Large intestine (tissue), 3 donors: ENCODE data around the gene AFM. TPM values are rescaled to one million over a fixed set of nuclear protein-coding genes. Genes with fewer than 3 reads are reported as not detected.
"Not testable (repeated sequence)": the region's sequence is repeated elsewhere in the genome, so short reads cannot be mapped to it uniquely, and the experiment has no call there.

ENCODE experiments used
- DNase-seq, 2 donors: peaks; one replicate each; pipeline versions ENCODE4 v3.0.0 to v3.0.0-alpha.2; 2013
- H3K27ac ChIP-seq: one replicate; pipeline ENCODE4 v1.5.1; 2013; ENCODE audit warnings: low read length
- H3K27me3 ChIP-seq: 2 replicates; pipeline ENCODE4 v1.6.1; 2013; ENCODE audit warnings: low read length; ENCODE audit not compliant: control insufficient read depth, insufficient read depth
- H3K36me3 ChIP-seq: 2 replicates; pipeline ENCODE4 v1.6.1; 2013; ENCODE audit warnings: low read length; ENCODE audit not compliant: control insufficient read depth, insufficient read depth
- H3K4me1 ChIP-seq: one replicate; pipeline ENCODE4 v1.6.1; 2013; ENCODE audit warnings: low read length; ENCODE audit not compliant: control insufficient read depth, insufficient read depth
- H3K4me3 ChIP-seq: one replicate; pipeline ENCODE4 v1.5.1; 2013; ENCODE audit warnings: low read length
- H3K9me3 ChIP-seq: one replicate; pipeline ENCODE4 v1.6.1; 2013; ENCODE audit warnings: mild to moderate bottlenecking, low read depth, low read length, moderate library complexity; ENCODE audit not compliant: control insufficient read depth
- WGBS: methylation state at CpG from one replicate; pipeline ENCODE4 v1.1.5; 2013; ENCODE audit warnings: low lambda C conversion rate; ENCODE audit not compliant: insufficient coverage; 5-methylcytosine and 5-hydroxymethylcytosine counted together
- polyA plus RNA-seq: library from polyadenylated mRNA; unstranded; fragments of 120-200 nt; gene quantifications from one replicate; pipeline ENCODE4 v1.2.1, GENCODE V29; 2013

Gene AFM
- polyA plus RNA-seq, 1 donor, result 10.4 TPM

- whole genome bisulfite sequencing, result no CpG with 5 or more reads among the region's 2 CpGs
- H3K36me3 ChIP-seq, result no peaks in the 10 kb centered on the region
These were observed 56.6 kb downstream of the AFM start for GRCh38 chr4:73538162-73538561.

GRCh38 chr4:73539386-73539785 is 57.8 kb downstream of the AFM start:
- Histone ChIP-seq H3K27me3 (no peaks in the 10 kb centered on the region), H3K27ac (no peak overlapping the region), H3K4me1 (peaks cover 21% of the 10 kb centered on the region), H3K4me3 (no peak overlapping the region), H3K9me3 (peaks cover 3% of the 10 kb centered on the region), H3K36me3 (no peaks in the 10 kb centered on the region)
- DNase-seq, result no peak
- no CpG with 5 or more reads among the region's 4 CpGs for whole genome bisulfite sequencing

More at GRCh38 chr4:73538162-73538561, 56.6 kb downstream of the AFM start:
- Histone ChIP-seq H3K27ac (no peak overlapping the region), H3K9me3 (no peaks in the 10 kb centered on the region), H3K4me1 (peaks cover 26% of the 10 kb centered on the region), H3K27me3 (no peaks in the 10 kb centered on the region), H3K4me3 (no peak overlapping the region)
- no peak for DNase-seq

GRCh38 chr4:73540826-73541225 is 59.3 kb downstream of the AFM start:
- peaks cover 3% of the 10 kb centered on the region for H3K9me3 ChIP-seq
- no peaks in the 10 kb centered on the region for H3K36me3 ChIP-seq
- no peak overlapping the region for H3K27ac ChIP-seq
- no peak for DNase-seq
- peaks cover 12% of the 10 kb centered on the region for H3K4me1 ChIP-seq
- 100% methylated on average over 2 of the region's 3 CpGs for WGBS
- no peak overlapping the region for H3K4me3 ChIP-seq
- H3K27me3 ChIP-seq, result no peaks in the 10 kb centered on the region

GRCh38 chr4:73541251-73541650 is 59.7 kb downstream of the AFM start:
- 100% methylated on average over 1 of the region's 3 CpGs for WGBS
- Histone ChIP-seq H3K27ac (no peak overlapping the region), H3K9me3 (peaks cover 3% of the 10 kb centered on the region), H3K36me3 (no peaks in the 10 kb centered on the region), H3K4me3 (no peak overlapping the region), H3K4me1 (peaks cover 7% of the 10 kb centered on the region), H3K27me3 (no peaks in the 10 kb centered on the region)
- DNase-seq, result no peak

- Histone ChIP-seq H3K27me3 (no peaks in the 10 kb centered on the region), H3K4me3 (no peak overlapping the region), H3K4me1 (no peaks in the 10 kb centered on the region), H3K9me3 (peaks cover 3% of the 10 kb centered on the region), H3K27ac (no peak overlapping the region), H3K36me3 (no peaks in the 10 kb centered on the region)
- DNase-seq, result no peak
- no CpG with 5 or more reads among the region's 2 CpGs for WGBS
These were observed 63.1 kb downstream of the AFM start for GRCh38 chr4:73544620-73545019.

- WGBS, result no CpG with 5 or more reads among the region's 11 CpGs
These were observed 69.3 kb downstream of the AFM start for GRCh38 chr4:73550865-73551264.

More at GRCh38 chr4:73550865-73551264, 69.3 kb downstream of the AFM start:
- not testable (repeated sequence) for H3K9me3 ChIP-seq, H3K4me1 ChIP-seq, H3K4me3 ChIP-seq, H3K27ac ChIP-seq, DNase-seq, H3K27me3 ChIP-seq, H3K36me3 ChIP-seq

Other genes starting within 250 kb of the AFM start
- gene ANKRD17, start 222.9 kb upstream of the AFM start, polyA plus RNA-seq, result 50.7 TPM
- gene ALB, start 77.5 kb upstream of the AFM start, polyA plus RNA-seq, result 20.3 TPM
- gene AFP, start 45.5 kb upstream of the AFM start, polyA plus RNA-seq, result 442 TPM
- gene RASSF6, start 138.7 kb downstream of the AFM start, polyA plus RNA-seq, result 17.4 TPM